Measurements from ENCODE around the gene BRIP1. TPM values are rescaled to one million over a fixed set of nuclear protein-coding genes. Genes with fewer than 3 reads are reported as not detected.
A peak's percentile ranks its signal among the peaks of the same experiment; 100 is the strongest.

BRIP1 gene
- total RNA-seq, 2 donors from 2014 or later: 1.3 to 3.9 TPM

- Histone ChIP-seq H3K4me3 (no peak overlapping the region), H3K27me3 (replicated peaks; ENCODE audit: insufficient read depth) (no peaks in the 10 kb centered on the region), H3K36me3 (no peaks in the 10 kb centered on the region), H3K27ac (no peak overlapping the region), H3K9me3 (no peaks in the 10 kb centered on the region), H3K4me1 (replicated peaks) (no peaks in the 10 kb centered on the region)
- no peak for TF ChIP-seq CTCF (IDR thresholded peaks at IDR 0.05)
- WGBS: 100% methylated on average over 1 of the region's 1 CpG
- DNase-seq (ENCODE audit: low spot score): no peak
- intact Hi-C loops (cut with DNase I): loop anchor here (10.0 kb wide), 1 partner anchor 285 kb away; no protein-coding TSS in a partner anchor
Observed at GRCh38 chr17:61839300-61839786, 24.0 kb downstream of the BRIP1 start.

- Histone ChIP-seq H3K4me3 (no peak overlapping the region), H3K27me3 (replicated peaks; ENCODE audit: insufficient read depth) (no peaks in the 10 kb centered on the region), H3K36me3 (no peaks in the 10 kb centered on the region), H3K9me3 (no peaks in the 10 kb centered on the region), H3K27ac (no peak overlapping the region), H3K4me1 (replicated peaks) (no peaks in the 10 kb centered on the region)
- peak; percentile 28 to 74 (median 57) for TF ChIP-seq CTCF (IDR thresholded peaks at IDR 0.05)
- no peak for TF ChIP-seq POLR2A (IDR thresholded peaks at IDR 0.05)
- WGBS: 48% methylated on average over 4 of the region's 4 CpGs
- intact Hi-C loops (cut with DNase I): loop anchor here (10.0 kb wide), 1 partner anchor 283 kb away; no protein-coding TSS in a partner anchor
- peak; percentile 47 for DNase-seq (ENCODE audit: low spot score)
Observed at GRCh38 chr17:61837175-61838051, 25.9 kb downstream of the BRIP1 start.

DNA sequence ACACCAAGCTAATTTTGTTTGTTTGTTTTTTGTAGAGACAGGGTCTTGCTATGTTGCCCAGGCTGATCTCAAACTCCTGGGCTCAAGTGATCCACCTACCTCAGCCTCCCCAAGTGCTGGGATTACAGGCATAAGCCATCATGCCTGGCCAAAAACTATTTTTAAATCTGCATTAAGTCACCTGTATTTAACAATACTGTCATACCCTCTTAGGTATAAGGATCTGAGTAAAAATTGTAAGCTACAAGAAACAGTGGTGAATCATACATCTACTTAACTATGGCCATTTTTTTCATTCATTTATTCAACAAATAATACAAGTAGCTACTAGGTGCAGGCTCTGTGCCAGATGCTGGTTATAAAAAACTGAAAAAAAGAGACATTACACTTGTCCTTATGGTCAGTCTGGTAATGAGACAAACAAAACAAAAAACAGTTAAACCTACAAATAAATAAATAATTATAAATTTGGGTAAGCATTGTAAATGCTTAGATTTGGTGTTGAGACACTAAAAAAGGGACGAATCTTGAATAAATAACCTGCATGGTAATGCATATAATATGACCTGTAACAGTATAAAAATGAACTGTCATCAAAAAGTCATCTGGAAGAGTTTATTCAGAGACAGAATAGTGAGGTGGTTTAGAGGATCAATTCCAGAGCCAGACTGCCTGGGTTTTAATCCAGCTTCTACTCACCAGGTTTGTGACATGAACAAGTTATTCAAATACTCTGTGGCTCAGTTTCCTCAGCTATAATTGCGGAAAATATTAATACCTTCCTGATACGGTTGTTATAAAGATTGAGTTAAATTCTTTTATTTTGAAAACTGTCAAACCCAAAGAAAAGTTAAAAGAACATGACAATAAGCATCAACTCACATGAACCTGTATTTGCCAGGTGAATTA, 26.8 kb downstream of the BRIP1 start:
- no peak overlapping the region for H3K4me3 ChIP-seq
- H3K36me3 ChIP-seq: no peaks in the 10 kb centered on the region
- WGBS: 90% methylated on average over 3 of the region's 3 CpGs
- H3K4me1 ChIP-seq (replicated peaks): no peaks in the 10 kb centered on the region
- no peak for DNase-seq (ENCODE audit: low spot score)
- TF ChIP-seq POLR2AphosphoS5 (IDR thresholded peaks at IDR 0.05): no peak
- intact Hi-C loops (cut with DNase I): loop anchor here (10.0 kb wide), 1 partner anchor 282 kb away; no protein-coding TSS in a partner anchor
- no peak overlapping the region for H3K27ac ChIP-seq
- no peaks in the 10 kb centered on the region for H3K27me3 ChIP-seq (replicated peaks; ENCODE audit: insufficient read depth)
- H3K9me3 ChIP-seq: no peaks in the 10 kb centered on the region

DNA sequence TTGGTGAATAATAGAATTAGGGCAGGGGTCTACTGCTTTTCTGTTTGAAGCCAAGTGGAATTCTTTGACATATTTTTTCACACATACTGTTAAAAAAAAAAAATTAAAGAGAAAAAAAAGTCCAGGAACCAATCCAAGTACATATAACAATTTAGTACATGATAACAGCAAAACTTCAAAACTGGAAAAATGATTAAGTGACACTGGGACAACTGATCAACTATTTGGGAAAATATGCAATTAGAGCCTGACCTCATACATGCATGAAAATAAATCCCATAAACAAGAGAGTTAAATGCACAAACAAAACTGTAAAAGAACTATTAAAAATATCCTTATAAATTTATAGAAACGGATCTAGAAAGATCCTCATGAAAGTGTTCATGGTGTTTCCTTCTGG, 27.7 kb downstream of the BRIP1 start:
- intact Hi-C loops (cut with DNase I): loop anchor here (10.0 kb wide), 1 partner anchor 281 kb away; no protein-coding TSS in a partner anchor
- WGBS: 47% methylated on average over 1 of the region's 1 CpG
- Histone ChIP-seq H3K27ac (no peak overlapping the region), H3K4me3 (no peak overlapping the region), H3K9me3 (no peaks in the 10 kb centered on the region), H3K27me3 (replicated peaks; ENCODE audit: insufficient read depth) (no peaks in the 10 kb centered on the region), H3K4me1 (replicated peaks) (no peaks in the 10 kb centered on the region), H3K36me3 (no peaks in the 10 kb centered on the region)
- DNase-seq (ENCODE audit: low spot score): no peak
- TF ChIP-seq CTCF (IDR thresholded peaks at IDR 0.05) (no peak), POLR2AphosphoS5 (IDR thresholded peaks at IDR 0.05) (no peak), POLR2A (IDR thresholded peaks at IDR 0.05) (no peak)

- H3K4me3 ChIP-seq: no peak overlapping the region
- no peaks in the 10 kb centered on the region for H3K4me1 ChIP-seq (replicated peaks)
- intact Hi-C loops (cut with DNase I): loop anchor here (10.0 kb wide), 1 partner anchor 280 kb away; no protein-coding TSS in a partner anchor
- no peaks in the 10 kb centered on the region for H3K27me3 ChIP-seq (replicated peaks; ENCODE audit: insufficient read depth)
- no peak for DNase-seq (ENCODE audit: low spot score)
- no peaks in the 10 kb centered on the region for H3K9me3 ChIP-seq
- no peak for TF ChIP-seq CTCF (IDR thresholded peaks at IDR 0.05)
- no peak for TF ChIP-seq POLR2AphosphoS5 (IDR thresholded peaks at IDR 0.05)
- TF ChIP-seq POLR2A (IDR thresholded peaks at IDR 0.05): no peak
- H3K36me3 ChIP-seq: no peaks in the 10 kb centered on the region
- 97% methylated on average over 2 of the region's 2 CpGs for WGBS
- no peak overlapping the region for H3K27ac ChIP-seq
Observed at GRCh38 chr17:61834610-61835009, 28.7 kb downstream of the BRIP1 start.

Data from prostate gland (tissue), 2 donors.